HG03442 (cell line): ENCODE data around the gene STYXL1.
"Not testable (repeated sequence)": the region's sequence is repeated elsewhere in the genome, so short reads cannot be mapped to it uniquely, and the experiment has no call there.

Experiments used
- ATAC-seq: cut with Tn5 transposase; IDR thresholded peaks from one replicate; pipeline ENCODE4 v1.9.1; 2021; ENCODE audit warnings: mild to moderate bottlenecking, moderate library complexity; ENCODE audit not compliant: unreplicated experiment

STYXL1 gene

GRCh38 chr7:76047811-76048667 lies at the start of gene STYXL1, which contains the start of gene MDH2:
STYXL1 (minus strand) TSS chr7:76048000; CDS start chr7:76030523, 17,477 bp downstream.
MDH2 (plus strand) TSS chr7:76048106; CDS start chr7:76048161, 55 bp downstream.
- peak; percentile 91 for ATAC-seq

GRCh38 chr7:76095908-76096307 lies 48.1 kb upstream of the STYXL1 start:
- ATAC-seq: no peak

GRCh38 chr7:76094326-76094725 lies 46.5 kb upstream of the STYXL1 start:
- not testable (repeated sequence) for ATAC-seq

GRCh38 chr7:76093531-76093930 lies 45.7 kb upstream of the STYXL1 start:
- not testable (repeated sequence) for ATAC-seq

- ATAC-seq: no peak
Measured at GRCh38 chr7:76091506-76091905, 43.7 kb upstream of the STYXL1 start.

- ATAC-seq: no peak
Measured at GRCh38 chr7:76089865-76090475, 42.2 kb upstream of the STYXL1 start.

- not testable (repeated sequence) for ATAC-seq
Measured at GRCh38 chr7:76087362-76087791, 39.6 kb upstream of the STYXL1 start.

- ATAC-seq: no peak
Measured at GRCh38 chr7:76086070-76086469, 38.3 kb upstream of the STYXL1 start.

- not testable (repeated sequence) for ATAC-seq
Measured at GRCh38 chr7:76084115-76084514, 36.3 kb upstream of the STYXL1 start.

- no peak for ATAC-seq
Measured at GRCh38 chr7:76080204-76080603, 32.4 kb upstream of the STYXL1 start.

GRCh38 chr7:76077435-76077834 lies 29.6 kb upstream of the STYXL1 start:
- ATAC-seq: no peak

GRCh38 chr7:76076995-76077394 lies 29.2 kb upstream of the STYXL1 start:
- ATAC-seq: no peak

GRCh38 chr7:76074972-76075370 lies 27.2 kb upstream of the STYXL1 start:
- ATAC-seq: no peak

GRCh38 chr7:76074306-76074971 lies 26.6 kb upstream of the STYXL1 start:
- ATAC-seq: no peak

- no peak for ATAC-seq
Measured at GRCh38 chr7:76073335-76073990, 25.7 kb upstream of the STYXL1 start.

- ATAC-seq: no peak
Measured at GRCh38 chr7:76072243-76073148, 24.7 kb upstream of the STYXL1 start.

- no peak for ATAC-seq
Measured at GRCh38 chr7:76071316-76072242, 23.8 kb upstream of the STYXL1 start.

GRCh38 chr7:76069238-76069638 lies 21.4 kb upstream of the STYXL1 start:
- no peak for ATAC-seq
